ENCODE measurements around the gene OTOG.

OTOG gene

DNA sequence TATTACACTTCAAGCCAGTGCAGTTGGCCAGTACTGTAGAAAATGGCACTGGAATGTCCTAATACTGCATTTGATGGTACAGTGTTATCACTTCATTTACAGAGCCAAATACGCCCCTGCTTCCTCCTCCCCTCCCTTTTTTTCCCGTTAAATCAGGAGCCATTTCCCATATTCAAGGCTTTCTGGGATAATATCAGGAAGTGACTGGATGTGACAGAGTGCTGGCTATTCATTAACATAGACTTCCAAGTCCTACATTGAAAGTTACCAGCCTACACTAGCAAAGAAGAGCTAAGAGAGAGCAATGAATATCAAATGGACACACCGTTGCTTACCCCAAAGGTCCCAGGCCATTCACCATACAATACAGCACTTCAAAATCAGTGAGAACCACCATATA lies 38.3 kb upstream of the OTOG start:
- no peak for DNase-seq (ENCODE audit: low read depth)
- TF ChIP-seq, protein P1, sequence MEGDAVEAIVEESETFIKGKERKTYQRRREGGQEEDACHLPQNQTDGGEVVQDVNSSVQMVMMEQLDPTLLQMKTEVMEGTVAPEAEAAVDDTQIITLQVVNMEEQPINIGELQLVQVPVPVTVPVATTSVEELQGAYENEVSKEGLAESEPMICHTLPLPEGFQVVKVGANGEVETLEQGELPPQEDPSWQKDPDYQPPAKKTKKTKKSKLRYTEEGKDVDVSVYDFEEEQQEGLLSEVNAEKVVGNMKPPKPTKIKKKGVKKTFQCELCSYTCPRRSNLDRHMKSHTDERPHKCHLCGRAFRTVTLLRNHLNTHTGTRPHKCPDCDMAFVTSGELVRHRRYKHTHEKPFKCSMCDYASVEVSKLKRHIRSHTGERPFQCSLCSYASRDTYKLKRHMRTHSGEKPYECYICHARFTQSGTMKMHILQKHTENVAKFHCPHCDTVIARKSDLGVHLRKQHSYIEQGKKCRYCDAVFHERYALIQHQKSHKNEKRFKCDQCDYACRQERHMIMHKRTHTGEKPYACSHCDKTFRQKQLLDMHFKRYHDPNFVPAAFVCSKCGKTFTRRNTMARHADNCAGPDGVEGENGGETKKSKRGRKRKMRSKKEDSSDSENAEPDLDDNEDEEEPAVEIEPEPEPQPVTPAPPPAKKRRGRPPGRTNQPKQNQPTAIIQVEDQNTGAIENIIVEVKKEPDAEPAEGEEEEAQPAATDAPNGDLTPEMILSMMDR (IDR thresholded peaks at IDR 0.05; ENCODE audit: low read depth, low read length, missing control alignments): no peak
- in situ Hi-C loops (cut with HindIII; ENCODE audit: low sequenced_read_pairs): no loop called here
- H3K4me3 ChIP-seq (ENCODE audit: low read depth, low read length): no peak overlapping the region

DNA sequence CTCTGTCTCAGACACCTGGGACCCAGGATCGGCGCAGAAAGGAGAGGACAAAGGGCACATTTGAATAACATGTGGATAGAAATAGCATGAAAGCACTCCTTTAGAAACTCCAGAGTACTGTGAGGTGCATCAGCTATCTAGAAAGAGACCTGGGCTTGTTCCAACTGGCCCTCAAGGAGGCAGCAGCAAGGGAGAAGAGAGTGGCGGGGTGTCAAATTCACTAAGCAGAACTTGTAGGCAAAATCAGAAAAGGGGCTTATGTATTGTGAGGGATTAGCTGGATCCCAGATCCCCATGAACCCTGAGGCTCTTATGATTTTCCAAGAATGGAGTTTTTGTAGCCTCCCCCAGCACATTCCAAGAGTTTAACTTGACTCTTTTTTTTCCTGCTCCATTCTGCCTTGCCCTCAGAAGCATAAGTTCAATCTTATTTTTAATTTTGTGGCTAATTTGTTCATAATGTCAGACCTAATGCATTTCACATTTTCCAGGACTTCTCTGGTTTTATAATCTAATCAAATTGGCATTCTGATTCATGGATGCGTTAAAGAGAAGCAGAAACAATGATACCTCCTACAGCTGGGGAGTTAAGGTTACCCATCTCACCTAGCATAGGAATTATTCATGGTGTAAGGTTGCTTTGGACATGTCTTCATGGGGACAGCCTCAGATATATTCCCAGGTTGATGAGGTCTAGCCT lies 36.4 kb upstream of the OTOG start:
- DNase-seq (ENCODE audit: low read depth): no peak
- H3K4me3 ChIP-seq (ENCODE audit: low read depth, low read length): no peak overlapping the region
- in situ Hi-C loops (cut with HindIII; ENCODE audit: low sequenced_read_pairs): no loop called here
- TF ChIP-seq, protein P1 (IDR thresholded peaks at IDR 0.05; ENCODE audit: low read depth, low read length, missing control alignments): no peak

DNA sequence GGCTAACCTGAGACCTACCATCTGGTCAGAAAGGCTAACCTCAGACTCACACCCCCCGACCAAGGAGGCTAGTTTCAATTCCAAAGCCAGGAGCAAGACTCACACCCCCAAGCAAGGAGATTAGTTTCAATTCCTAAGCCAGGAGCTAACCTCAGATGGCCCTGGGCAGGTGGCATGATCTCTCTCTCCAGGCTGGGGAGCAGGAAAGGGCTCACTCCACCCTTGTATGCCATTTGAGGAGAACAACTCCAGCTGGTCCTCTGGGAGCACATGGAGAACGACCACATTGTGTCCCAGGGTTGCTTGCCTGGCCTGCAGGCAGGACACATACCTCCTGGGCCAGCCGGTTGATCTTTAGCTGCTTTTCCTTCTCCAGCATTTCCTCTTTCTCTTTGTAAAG lies 35.5 kb upstream of the OTOG start:
- in situ Hi-C loops (cut with HindIII; ENCODE audit: low sequenced_read_pairs): no loop called here
- H3K4me3 ChIP-seq (ENCODE audit: low read depth, low read length): no peak overlapping the region
- TF ChIP-seq, protein P1 (IDR thresholded peaks at IDR 0.05; ENCODE audit: low read depth, low read length, missing control alignments): no peak
- no peak for DNase-seq (ENCODE audit: low read depth)

DNA sequence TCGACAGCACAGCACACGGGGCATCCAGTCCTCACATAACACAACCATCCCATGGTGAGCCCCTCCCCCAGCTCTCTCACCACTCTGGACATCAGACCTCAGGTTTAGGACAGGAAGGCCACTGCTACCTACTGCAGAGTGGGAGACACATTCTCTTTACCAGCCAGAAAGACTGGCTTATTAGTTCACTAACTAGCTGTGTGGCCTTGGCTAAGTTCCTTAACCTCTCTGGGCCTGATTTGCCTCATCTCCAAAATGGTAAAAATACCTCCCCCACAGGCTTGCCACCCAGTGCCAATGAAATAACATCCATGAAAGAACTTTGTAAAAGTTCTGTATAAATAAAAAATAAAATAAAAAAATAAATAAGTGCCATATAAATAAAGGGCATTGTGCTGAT lies 35.0 kb upstream of the OTOG start:
- no peak for DNase-seq (ENCODE audit: low read depth)
- in situ Hi-C loops (cut with HindIII; ENCODE audit: low sequenced_read_pairs): no loop called here
- TF ChIP-seq, protein P1 (IDR thresholded peaks at IDR 0.05; ENCODE audit: low read depth, low read length, missing control alignments): no peak
- H3K4me3 ChIP-seq (ENCODE audit: low read depth, low read length): no peak overlapping the region

DNA sequence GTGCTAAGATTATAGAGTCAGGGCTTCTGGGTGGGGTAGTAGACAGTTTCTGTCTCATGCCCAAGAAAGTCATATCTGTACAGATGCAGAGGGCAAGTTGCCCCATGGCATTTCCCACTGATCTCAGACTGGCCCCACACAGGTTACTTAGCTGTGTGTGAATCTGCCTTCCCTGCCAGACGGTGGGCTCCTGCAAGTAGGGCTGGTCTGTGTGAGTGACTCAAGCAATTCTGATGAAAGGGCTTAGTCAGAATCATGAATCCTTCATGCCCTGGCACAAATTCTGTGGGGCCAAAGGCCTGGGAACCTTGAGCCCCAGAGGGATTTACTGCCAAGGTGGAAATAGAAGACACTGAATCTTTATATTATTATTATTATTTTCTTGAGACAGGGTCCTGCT lies 33.2 kb upstream of the OTOG start:
- no peak for DNase-seq (ENCODE audit: low read depth)
- H3K4me3 ChIP-seq (ENCODE audit: low read depth, low read length): no peak overlapping the region
- in situ Hi-C loops (cut with HindIII; ENCODE audit: low sequenced_read_pairs): no loop called here
- TF ChIP-seq, protein P1 (IDR thresholded peaks at IDR 0.05; ENCODE audit: low read depth, low read length, missing control alignments): no peak

DNA sequence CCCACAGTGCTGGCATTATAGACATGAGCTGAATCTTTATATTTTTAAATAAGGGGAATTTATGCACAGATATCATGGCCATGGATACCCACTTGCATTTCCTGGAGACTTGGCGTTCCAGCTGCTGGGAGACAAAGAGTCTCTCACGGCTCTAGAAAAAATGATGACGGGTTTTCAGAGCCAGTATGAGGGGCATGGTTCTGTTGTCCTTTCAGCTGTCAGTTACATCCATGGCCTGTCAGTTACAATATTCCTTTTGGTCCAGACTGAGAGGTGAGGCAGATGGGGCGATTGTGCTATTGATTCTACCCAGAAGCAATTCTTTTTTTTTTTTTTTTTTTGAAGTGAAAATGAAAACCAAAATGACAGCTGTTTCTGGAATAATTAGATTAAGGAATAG lies 32.6 kb upstream of the OTOG start:
- H3K4me3 ChIP-seq (ENCODE audit: low read depth, low read length): no peak overlapping the region
- no peak for DNase-seq (ENCODE audit: low read depth)
- TF ChIP-seq, protein P1 (IDR thresholded peaks at IDR 0.05; ENCODE audit: low read depth, low read length, missing control alignments): no peak
- in situ Hi-C loops (cut with HindIII; ENCODE audit: low sequenced_read_pairs): no loop called here
